Daoy (cell line): ENCODE data around the gene NLRP7. TPM values are rescaled to one million over a fixed set of nuclear protein-coding genes. Genes with fewer than 3 reads are reported as not detected.
"Not testable (repeated sequence)": the region's sequence is repeated elsewhere in the genome, so short reads cannot be mapped to it uniquely, and the experiment has no call there.

Experiments used
- DNase-seq: peaks from one replicate; pipeline ENCODE4 v3.0.0-alpha.2; 2015; ENCODE audit warnings: low read depth
- total RNA-seq: library from RNA; depleted of rRNA; stranded (reverse); fragments of >200 nt; shearing (Covaris generic); gene quantifications from 2 replicates; pipeline ENCODE4 v1.2.3, GENCODE V29; 2014

Gene NLRP7
- total RNA-seq, 1 experiment from 2014 or later = not detected

GRCh38 chr19:54919646-54920563 lies 27.4 kb downstream of the NLRP7 start:
- DNase-seq = not testable (repeated sequence)

- no peak for DNase-seq
These were observed 28.8 kb downstream of the NLRP7 start for GRCh38 chr19:54918499-54918898.

- DNase-seq = no peak
These were observed 30.5 kb downstream of the NLRP7 start for GRCh38 chr19:54916822-54917221.

- not testable (repeated sequence) for DNase-seq
These were observed 39.4 kb downstream of the NLRP7 start for GRCh38 chr19:54907899-54908298.

GRCh38 chr19:54906819-54907218 lies 40.5 kb downstream of the NLRP7 start:
- no peak for DNase-seq

GRCh38 chr19:54905803-54906511 lies 41.4 kb downstream of the NLRP7 start, which contains the start of gene NCR1:
Gene NCR1 (plus strand): TSS chr19:54906148. CDS start chr19:54906188, 40 bp downstream.
- peak; percentile 68 for DNase-seq

GRCh38 chr19:54905421-54905802 lies 41.9 kb downstream of the NLRP7 start:
- no peak for DNase-seq

- not testable (repeated sequence) for DNase-seq
These were observed 43.1 kb downstream of the NLRP7 start for GRCh38 chr19:54904261-54904660.

GRCh38 chr19:54903303-54903702 lies 44.0 kb downstream of the NLRP7 start:
- DNase-seq = no peak

GRCh38 chr19:54902061-54902460 lies 45.3 kb downstream of the NLRP7 start:
- no peak for DNase-seq

- DNase-seq = peak; percentile 50
These were observed 46.2 kb downstream of the NLRP7 start for GRCh38 chr19:54901153-54901552.

GRCh38 chr19:54899646-54900045 lies 47.7 kb downstream of the NLRP7 start:
- DNase-seq = not testable (repeated sequence)

- DNase-seq = not testable (repeated sequence)
These were observed 48.6 kb downstream of the NLRP7 start for GRCh38 chr19:54898685-54899084.

GRCh38 chr19:54896036-54896435 lies 51.3 kb downstream of the NLRP7 start:
- no peak for DNase-seq

- not testable (repeated sequence) for DNase-seq
These were observed 53.2 kb downstream of the NLRP7 start for GRCh38 chr19:54894106-54894505.

- no peak for DNase-seq
These were observed 53.9 kb downstream of the NLRP7 start for GRCh38 chr19:54893406-54893805.

- no peak for DNase-seq
These were observed 57.8 kb downstream of the NLRP7 start for GRCh38 chr19:54889566-54889965.

- DNase-seq = no peak
These were observed 59.1 kb downstream of the NLRP7 start for GRCh38 chr19:54888239-54888638.

GRCh38 chr19:54883228-54883627 lies 64.1 kb downstream of the NLRP7 start:
- DNase-seq = no peak

GRCh38 chr19:54882758-54883157 lies 64.6 kb downstream of the NLRP7 start:
- peak; percentile 37 for DNase-seq

- no peak for DNase-seq
These were observed 65.4 kb downstream of the NLRP7 start for GRCh38 chr19:54881884-54882283.

- DNase-seq = no peak
These were observed 69.9 kb downstream of the NLRP7 start for GRCh38 chr19:54877471-54877870.

GRCh38 chr19:54875506-54875905 lies 71.8 kb downstream of the NLRP7 start:
- no peak for DNase-seq
